Measurements from ENCODE around the gene TIE1.

Gene TIE1

GRCh38 chr1:43273708-43274107 is 27.1 kb upstream of the TIE1 start:
- no peak for TF ChIP-seq CTCF (IDR thresholded peaks at IDR 0.05; ENCODE audit: control insufficient read depth, insufficient read depth, low read depth, low read length, missing control alignments)
- DNase-seq (ENCODE audit: low read depth), result no peak
- no peak overlapping the region for H3K4me3 ChIP-seq (ENCODE audit: control insufficient read depth, low read depth, low read length)

GRCh38 chr1:43274125-43274803 is 26.5 kb upstream of the TIE1 start:
- no peak for TF ChIP-seq CTCF (IDR thresholded peaks at IDR 0.05; ENCODE audit: control insufficient read depth, insufficient read depth, low read depth, low read length, missing control alignments)
- H3K4me3 ChIP-seq (ENCODE audit: control insufficient read depth, low read depth, low read length), result no peak overlapping the region
- no peak for DNase-seq (ENCODE audit: low read depth)

GRCh38 chr1:43274804-43275180 is 26.0 kb upstream of the TIE1 start:
- TF ChIP-seq CTCF (IDR thresholded peaks at IDR 0.05; ENCODE audit: control insufficient read depth, insufficient read depth, low read depth, low read length, missing control alignments), result no peak
- no peak for DNase-seq (ENCODE audit: low read depth)
- no peak overlapping the region for H3K4me3 ChIP-seq (ENCODE audit: control insufficient read depth, low read depth, low read length)

- no peak for TF ChIP-seq CTCF (IDR thresholded peaks at IDR 0.05; ENCODE audit: control insufficient read depth, insufficient read depth, low read depth, low read length, missing control alignments)
- no peak overlapping the region for H3K4me3 ChIP-seq (ENCODE audit: control insufficient read depth, low read depth, low read length)
- DNase-seq (ENCODE audit: low read depth), result no peak
Measured at GRCh38 chr1:43275826-43276620, 24.8 kb upstream of the TIE1 start.

GRCh38 chr1:43276673-43277072 is 24.1 kb upstream of the TIE1 start:
- no peak overlapping the region for H3K4me3 ChIP-seq (ENCODE audit: control insufficient read depth, low read depth, low read length)
- no peak for DNase-seq (ENCODE audit: low read depth)
- no peak for TF ChIP-seq CTCF (IDR thresholded peaks at IDR 0.05; ENCODE audit: control insufficient read depth, insufficient read depth, low read depth, low read length, missing control alignments)

GRCh38 chr1:43277116-43277876 is 23.5 kb upstream of the TIE1 start:
- no peak overlapping the region for H3K4me3 ChIP-seq (ENCODE audit: control insufficient read depth, low read depth, low read length)
- no peak for DNase-seq (ENCODE audit: low read depth)
- TF ChIP-seq CTCF (IDR thresholded peaks at IDR 0.05; ENCODE audit: control insufficient read depth, insufficient read depth, low read depth, low read length, missing control alignments), result no peak
